ENCODE results near the gene TMEM184C. TPM values are rescaled to one million over a fixed set of nuclear protein-coding genes. Genes with fewer than 3 reads are reported as not detected.
A peak's percentile ranks its signal among the peaks of the same experiment; 100 is the strongest.

The TMEM184C gene
- total RNA-seq, 4 donors from 2014 or later = 15.6 to 30.9 (median 20.7) TPM

- DNase-seq (no peak), ATAC-seq (no peak)
- no peaks in the 10 kb centered on the region for H3K27me3 ChIP-seq
- H3K36me3 ChIP-seq = peaks cover 0 to 11% of the 10 kb centered on the region in 2 donors
- in situ Hi-C loops (cut with MboI; ENCODE audit: low sequenced_read_pairs in 4 of 4) (loop anchor here in 1 of 4 donors (10.0 kb wide), 1 partner anchor 50 kb away; no protein-coding TSS in a partner anchor), intact Hi-C loops (cut with DNase I; ENCODE audit: low total_unique reads) (no loop called here)
- H3K4me3 ChIP-seq = no peak overlapping the region
- H3K4me1 ChIP-seq = peaks cover 0 to 1% of the 10 kb centered on the region in 2 donors
- H3K27ac ChIP-seq = no peak overlapping the region
- no peaks in the 10 kb centered on the region for H3K9me3 ChIP-seq
- no peak for TF ChIP-seq POLR2A (IDR thresholded peaks at IDR 0.05)
- no peak for TF ChIP-seq CTCF (IDR thresholded peaks at IDR 0.05 in 4 of 5, conservative IDR thresholded peaks at IDR 0.05 in 1 of 5)
These were observed 57.3 kb downstream of the TMEM184C start for GRCh38 chr4:147674496-147674895.

GRCh38 chr4:147678106-147678505, 60.9 kb downstream of the TMEM184C start:
- no peaks in the 10 kb centered on the region for H3K9me3 ChIP-seq
- intact Hi-C loops (cut with DNase I; ENCODE audit: low total_unique reads) (no loop called here), in situ Hi-C loops (cut with MboI; ENCODE audit: low sequenced_read_pairs in 4 of 4) (loop anchor here in 1 of 4 donors (10.0 kb wide), 1 partner anchor 53 kb away; no protein-coding TSS in a partner anchor)
- H3K4me1 ChIP-seq = peaks cover 12% of the 10 kb centered on the region in 2 donors
- DNase-seq (no peak), ATAC-seq (no peak)
- no peaks in the 10 kb centered on the region for H3K36me3 ChIP-seq
- TF ChIP-seq CTCF (IDR thresholded peaks at IDR 0.05 in 4 of 5, conservative IDR thresholded peaks at IDR 0.05 in 1 of 5) (no peak), POLR2A (IDR thresholded peaks at IDR 0.05) (no peak)
- H3K4me3 ChIP-seq = no peak overlapping the region
- no peaks in the 10 kb centered on the region for H3K27me3 ChIP-seq
- H3K27ac ChIP-seq = no peak overlapping the region

GRCh38 chr4:147678796-147679549, 61.8 kb downstream of the TMEM184C start:
- H3K4me1 ChIP-seq = peaks cover 13 to 16% of the 10 kb centered on the region in 2 donors
- intact Hi-C loops (cut with DNase I; ENCODE audit: low total_unique reads) = no loop called here
- DNase-seq = no peak
- no peaks in the 10 kb centered on the region for H3K36me3 ChIP-seq
- H3K27me3 ChIP-seq = no peaks in the 10 kb centered on the region
- no peak for ATAC-seq
- H3K27ac ChIP-seq = no peak overlapping the region
- no peaks in the 10 kb centered on the region for H3K9me3 ChIP-seq
- no peak overlapping the region for H3K4me3 ChIP-seq
- TF ChIP-seq POLR2A (IDR thresholded peaks at IDR 0.05) = no peak
- no peak for TF ChIP-seq CTCF (IDR thresholded peaks at IDR 0.05 in 4 of 5, conservative IDR thresholded peaks at IDR 0.05 in 1 of 5)
- in situ Hi-C loops (cut with MboI; ENCODE audit: low sequenced_read_pairs in 4 of 4) = loop anchor here in 1 of 4 donors (10.0 kb wide), 1 partner anchor 54 kb away; no protein-coding TSS in a partner anchor

DNA sequence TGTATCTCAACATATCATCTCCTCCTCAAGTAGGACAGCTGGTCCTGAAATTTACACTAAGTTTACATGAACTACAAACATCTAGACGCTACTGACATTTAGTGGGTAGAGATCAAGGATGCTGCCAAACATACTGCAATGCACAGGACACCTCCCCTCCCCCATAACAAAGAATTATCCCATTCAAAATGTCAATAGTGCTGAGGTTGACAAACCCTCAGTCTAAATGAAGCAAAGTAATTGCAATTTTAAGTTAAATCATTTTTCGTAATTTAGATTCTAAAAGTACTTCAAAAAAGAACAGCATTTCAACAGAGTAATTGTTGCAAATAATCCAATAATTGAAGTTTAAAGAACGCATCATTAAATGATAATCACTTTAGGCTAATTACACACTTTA, 65.6 kb downstream of the TMEM184C start:
- peak overlapping the region; percentile 90 to 97 (median 93) for H3K27ac ChIP-seq
- in situ Hi-C loops (cut with MboI; ENCODE audit: low sequenced_read_pairs in 4 of 4) = no loop called here
- no peak for DNase-seq

More for the DNA sequence above, 65.6 kb downstream of the TMEM184C start:
- Histone ChIP-seq H3K27me3 (no peaks in the 10 kb centered on the region), H3K4me3 (peak overlapping the region; percentile 67 to 93 (median 90)), H3K36me3 (no peaks in the 10 kb centered on the region), H3K4me1 (peaks cover 19 to 20% of the 10 kb centered on the region in 2 donors), H3K9me3 (no peaks in the 10 kb centered on the region)
- no peak for ATAC-seq
- intact Hi-C loops (cut with DNase I; ENCODE audit: low total_unique reads) = loop anchor here (1.0 to 5.0 kb wide), 2 partner anchors 65 to 760 kb away; partner anchors contain the start of genes NR3C2 and TMEM184C
- TF ChIP-seq CTCF (IDR thresholded peaks at IDR 0.05 in 4 of 5, conservative IDR thresholded peaks at IDR 0.05 in 1 of 5) = no peak

Data from gastrocnemius medialis (tissue), 4 donors.